WI38 (cell line): Measurements from ENCODE around the gene SOX18.

Experiments used
- H3K4me3 ChIP-seq: 2 replicates; pipeline ENCODE4 v1.5.1; 2011; ENCODE audit warnings: low read depth, mild to moderate bottlenecking, control low read depth, low read length
- CTCF ChIP-seq: IDR thresholded peaks from 2 replicates; pipeline ENCODE4 v1.5.1; 2012; ENCODE audit warnings: low read depth, mild to moderate bottlenecking, control low read depth, low read length

SOX18 gene

GRCh38 chr20:64049878-64050260 lies 430 bp upstream of the SOX18 start:
- H3K4me3 ChIP-seq: no peak overlapping the region
- no peak for TF ChIP-seq CTCF

- H3K4me3 ChIP-seq: no peak overlapping the region
- no peak for TF ChIP-seq CTCF
Observed at GRCh38 chr20:64048402-64049044, 916 bp downstream of the SOX18 start.

DNA sequence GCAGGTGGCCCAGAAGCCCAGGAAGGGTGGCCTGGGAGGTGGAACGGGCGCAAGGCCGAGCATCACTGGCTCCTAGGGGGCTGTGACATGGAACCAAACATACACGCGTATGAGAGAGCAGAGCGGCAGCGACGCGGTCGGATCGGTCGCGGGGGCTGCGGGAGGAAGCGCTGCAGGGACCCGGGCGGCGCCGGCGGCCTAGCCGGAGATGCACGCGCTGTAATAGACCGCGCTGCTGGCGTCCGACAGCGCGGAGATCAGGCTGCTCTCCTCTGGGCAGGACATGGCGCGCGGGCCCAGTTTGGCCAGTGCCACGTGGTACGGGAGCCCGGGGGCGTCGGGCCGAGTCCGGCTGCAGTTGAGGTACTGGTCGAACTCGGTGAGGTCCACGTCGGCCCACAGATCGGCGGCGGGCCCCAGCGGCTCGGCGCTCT lies 1.5 kb downstream of the SOX18 start:
- TF ChIP-seq CTCF: no peak
- no peak overlapping the region for H3K4me3 ChIP-seq

- no peak overlapping the region for H3K4me3 ChIP-seq
- no peak for TF ChIP-seq CTCF
Observed at GRCh38 chr20:64047046-64047389, 2.4 kb downstream of the SOX18 start.

GRCh38 chr20:64045346-64046011 lies 4.0 kb downstream of the SOX18 start:
- no peak for TF ChIP-seq CTCF
- no peak overlapping the region for H3K4me3 ChIP-seq

- H3K4me3 ChIP-seq: no peak overlapping the region
- no peak for TF ChIP-seq CTCF
Observed at GRCh38 chr20:64044484-64045247, 4.8 kb downstream of the SOX18 start.

DNA sequence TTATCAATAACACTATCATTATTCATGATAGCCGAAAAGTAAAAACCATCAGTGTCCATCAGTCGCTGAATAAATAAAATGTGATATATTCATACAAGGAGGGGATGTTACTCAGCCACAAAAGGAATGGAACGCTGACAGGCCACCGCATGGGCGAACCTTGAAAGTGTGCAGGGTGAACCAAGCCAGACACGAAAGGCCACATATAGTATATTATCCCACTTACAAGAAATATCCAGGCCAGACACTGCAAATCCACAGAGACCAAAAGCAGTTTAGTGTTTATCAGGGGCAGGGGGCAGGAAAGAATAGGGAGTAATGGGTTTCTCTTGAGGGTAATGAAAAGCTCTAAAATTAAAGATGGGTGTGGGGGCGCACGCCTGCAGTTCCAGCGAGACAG lies 5.7 kb downstream of the SOX18 start:
- TF ChIP-seq CTCF: no peak
- H3K4me3 ChIP-seq: no peak overlapping the region
